Upper lobe of left lung (tissue), 4 donors: ENCODE results near the gene COG1.

Experiments
- EP300 ChIP-seq, 4 donors: sonication (generic); formaldehyde crosslinking; IDR thresholded peaks; one replicate each; pipeline ENCODE4 v1.5.1; 2017; ENCODE audit warnings: antibody characterized with exemption in 4 of 4, control low read depth in 2 of 4
- POLR2A ChIP-seq, 4 donors: fragments of 450-650 bp; IDR thresholded peaks; one replicate each; pipeline ENCODE4 v1.5.1; 2016 to 2017; ENCODE audit warnings: antibody characterized with exemption in 4 of 4, mild to moderate bottlenecking in 2 of 4
- POLR2AphosphoS5 ChIP-seq, 2 donors: sonication (generic); formaldehyde crosslinking; IDR thresholded peaks; one replicate each; pipeline ENCODE4 v1.5.1; 2017; ENCODE audit warnings: antibody characterized with exemption in 2 of 2
- TF ChIP-seq, protein P1 (sequence below), 6 experiments: fragments of 450-650 bp in 4 of 6; fragments of 200-600 bp in 2 of 6; sonication (generic) in 2 of 6; IDR thresholded peaks; one replicate each; pipeline ENCODE4 v1.5.1; 2016 to 2019; ENCODE audit warnings: antibody characterized with exemption in 6 of 6

DNA sequence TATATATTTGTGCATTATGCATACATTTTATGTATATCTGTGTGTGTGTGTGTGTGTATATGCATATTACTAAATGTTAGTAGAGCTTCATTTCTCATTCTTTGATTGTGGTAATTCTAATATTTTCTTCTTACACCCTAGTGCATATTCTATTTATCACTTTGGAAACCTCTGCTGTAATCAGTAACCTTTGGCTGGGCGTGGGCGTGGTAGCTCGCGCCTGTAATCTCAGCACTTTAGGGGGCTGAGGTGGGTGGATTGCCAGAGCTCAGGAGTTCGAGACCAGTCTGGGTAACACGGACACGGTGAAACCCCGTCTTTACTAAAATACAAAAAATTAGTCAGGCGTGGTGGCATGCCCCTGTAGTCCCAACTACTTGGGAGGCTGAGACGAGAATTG lies 41.9 kb downstream of the COG1 start:
- TF ChIP-seq, protein P1, sequence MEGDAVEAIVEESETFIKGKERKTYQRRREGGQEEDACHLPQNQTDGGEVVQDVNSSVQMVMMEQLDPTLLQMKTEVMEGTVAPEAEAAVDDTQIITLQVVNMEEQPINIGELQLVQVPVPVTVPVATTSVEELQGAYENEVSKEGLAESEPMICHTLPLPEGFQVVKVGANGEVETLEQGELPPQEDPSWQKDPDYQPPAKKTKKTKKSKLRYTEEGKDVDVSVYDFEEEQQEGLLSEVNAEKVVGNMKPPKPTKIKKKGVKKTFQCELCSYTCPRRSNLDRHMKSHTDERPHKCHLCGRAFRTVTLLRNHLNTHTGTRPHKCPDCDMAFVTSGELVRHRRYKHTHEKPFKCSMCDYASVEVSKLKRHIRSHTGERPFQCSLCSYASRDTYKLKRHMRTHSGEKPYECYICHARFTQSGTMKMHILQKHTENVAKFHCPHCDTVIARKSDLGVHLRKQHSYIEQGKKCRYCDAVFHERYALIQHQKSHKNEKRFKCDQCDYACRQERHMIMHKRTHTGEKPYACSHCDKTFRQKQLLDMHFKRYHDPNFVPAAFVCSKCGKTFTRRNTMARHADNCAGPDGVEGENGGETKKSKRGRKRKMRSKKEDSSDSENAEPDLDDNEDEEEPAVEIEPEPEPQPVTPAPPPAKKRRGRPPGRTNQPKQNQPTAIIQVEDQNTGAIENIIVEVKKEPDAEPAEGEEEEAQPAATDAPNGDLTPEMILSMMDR (IDR thresholded peaks at IDR 0.05): no peak
- TF ChIP-seq POLR2A (IDR thresholded peaks at IDR 0.05) (no peak), POLR2AphosphoS5 (IDR thresholded peaks at IDR 0.05) (no peak), EP300 (IDR thresholded peaks at IDR 0.05) (no peak)
